Occipital lobe (tissue), 2 donors: ENCODE measurements around the gene IGF2. TPM values are rescaled to one million over a fixed set of nuclear protein-coding genes. Genes with fewer than 3 reads are reported as not detected.

Source experiments
- DNase-seq: peaks from one replicate; lab custom pipeline; 2025; lab: John Stamatoyannopoulos, UW
- total RNA-seq: library from RNA; depleted of rRNA; stranded (reverse); fragments of >200 nt; gene quantifications from one replicate; pipeline ENCODE4 v1.2.3, GENCODE V29; 2014

Gene IGF2
- total RNA-seq, 1 donor from 2014 or later: 25.6 TPM

DNA sequence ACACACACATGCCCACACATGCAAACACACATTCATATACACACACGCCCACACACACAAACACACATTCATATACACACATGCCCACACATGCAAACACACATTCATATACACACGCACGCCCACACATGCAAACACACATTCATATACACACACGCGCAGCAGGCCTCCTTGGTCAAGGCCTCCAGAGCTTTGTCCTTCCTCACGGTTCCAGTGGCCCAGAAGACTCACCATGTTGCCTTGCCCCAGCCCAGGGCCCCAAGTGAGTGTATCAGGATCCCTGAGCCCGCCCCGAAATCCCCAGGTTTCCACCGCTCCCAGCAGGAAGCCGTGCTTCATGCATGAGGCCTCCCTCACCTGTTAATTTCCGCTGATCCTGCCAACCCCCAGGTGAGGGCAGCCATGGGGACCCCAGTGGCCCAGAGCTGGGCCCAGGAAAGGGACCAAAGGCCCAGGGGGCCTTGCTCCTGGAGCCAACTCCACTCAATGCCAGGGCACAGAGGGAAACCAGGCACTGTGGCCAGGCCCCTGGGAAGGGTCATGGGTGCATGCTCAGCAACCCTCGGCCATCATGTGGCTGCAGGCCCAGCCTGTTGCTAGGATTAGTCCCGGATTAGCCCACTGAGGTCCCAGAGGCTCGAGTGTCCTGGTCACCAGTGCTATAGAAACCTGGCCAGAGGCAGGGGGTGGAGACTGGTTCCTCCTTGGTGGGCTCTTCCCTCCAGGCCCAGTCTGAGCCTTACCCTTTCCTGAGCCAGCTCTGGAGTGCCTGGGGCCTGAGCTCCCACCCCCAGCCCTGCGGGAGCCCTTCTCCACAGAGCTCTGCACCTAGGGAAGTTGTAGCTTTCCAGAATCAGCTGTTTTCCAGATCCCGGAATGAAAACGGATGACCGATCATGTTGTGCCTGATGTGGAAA, 34.4 kb downstream of the IGF2 start:
- no peak for DNase-seq

DNA sequence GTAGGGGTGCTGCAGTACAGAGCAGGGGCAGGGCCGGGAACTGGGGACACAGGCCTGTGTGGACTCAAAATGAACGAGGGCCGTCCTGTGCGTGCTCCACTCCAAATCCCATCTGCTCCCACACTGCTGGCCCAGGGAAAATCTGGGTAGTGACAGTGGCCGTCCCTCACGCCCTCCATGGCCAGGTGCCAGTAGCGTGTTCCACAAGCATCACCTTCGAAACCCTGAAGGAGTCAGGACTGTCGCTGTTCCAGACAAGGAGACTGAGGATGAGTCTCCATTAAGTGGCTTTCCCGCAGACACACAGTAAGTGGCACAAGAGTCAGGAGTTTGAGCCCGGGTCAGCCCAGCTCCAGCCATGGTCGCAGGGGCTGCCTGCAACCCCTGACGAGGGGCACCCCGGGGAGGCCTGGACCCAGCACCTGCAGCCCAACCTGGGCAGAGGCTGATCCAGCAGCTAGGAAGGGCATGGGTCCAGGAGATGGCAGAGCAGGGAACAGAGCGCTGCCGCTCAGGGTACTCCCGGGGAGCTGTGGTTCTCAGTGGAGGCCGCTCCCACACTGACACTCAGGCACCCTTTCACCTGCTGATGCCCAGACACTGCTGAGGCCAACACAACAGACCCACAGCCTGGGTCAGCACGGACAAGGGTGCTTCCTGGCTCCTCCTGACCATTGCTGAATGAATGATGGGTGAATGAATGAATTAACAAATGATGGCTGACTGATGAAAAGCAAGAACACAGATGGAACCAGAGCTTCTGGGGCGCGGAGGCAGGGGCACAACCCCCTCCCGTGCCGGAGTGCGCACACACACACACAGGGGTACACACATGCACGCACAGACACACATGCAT, 35.3 kb downstream of the IGF2 start:
- no peak for DNase-seq

DNA sequence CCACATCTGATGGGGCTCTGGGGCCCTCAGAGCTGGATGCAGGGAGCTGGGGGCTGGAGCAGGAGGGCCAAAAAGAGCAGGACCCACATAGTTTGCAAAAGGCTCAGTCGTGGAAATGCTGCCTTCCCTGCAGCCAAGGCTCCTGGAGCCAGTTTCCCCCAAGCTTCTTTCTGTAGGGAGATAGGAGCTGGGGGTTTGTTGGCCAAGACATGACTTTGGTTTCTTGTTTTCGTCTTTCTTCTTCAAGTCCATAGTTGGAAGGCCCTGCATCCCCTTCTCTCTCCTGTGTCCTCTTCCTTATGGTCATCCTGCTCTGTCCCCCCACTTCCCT, 36.3 kb downstream of the IGF2 start:
- DNase-seq: no peak

DNA sequence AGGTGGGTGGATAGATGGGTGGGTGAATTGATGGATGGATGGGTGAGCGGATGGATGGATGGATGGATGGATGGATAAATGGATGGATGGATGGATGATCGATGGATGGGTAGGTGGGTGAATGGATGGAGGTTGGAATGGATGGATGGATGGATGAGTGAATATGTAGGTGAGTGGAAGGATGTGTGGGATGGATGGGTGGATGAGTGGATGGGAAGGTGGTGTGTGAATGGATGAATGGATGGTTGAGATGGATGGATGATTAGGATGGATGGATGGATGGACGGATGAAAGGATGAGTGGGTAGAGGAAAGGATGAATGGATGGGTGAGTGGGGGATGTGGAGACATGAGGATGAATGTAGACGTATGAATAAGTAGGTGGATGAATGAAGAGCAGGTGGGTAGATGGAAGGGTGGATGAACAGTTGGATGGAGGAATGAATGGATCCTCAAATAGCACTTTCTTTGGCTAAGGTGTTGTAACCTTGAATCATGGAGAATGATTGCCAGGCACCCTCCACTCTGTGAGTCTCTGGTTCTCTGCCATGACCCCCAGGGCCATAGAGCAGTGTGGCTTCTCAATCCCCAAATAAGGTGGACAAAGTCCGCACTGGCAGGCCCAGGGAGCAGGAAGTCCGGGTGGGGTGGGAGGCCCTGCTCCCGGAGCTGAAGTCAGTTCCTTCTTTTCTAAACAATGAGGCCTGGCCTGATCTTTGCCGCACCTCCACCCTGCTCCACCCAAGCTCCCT, 36.9 kb downstream of the IGF2 start:
- DNase-seq: no peak

DNA sequence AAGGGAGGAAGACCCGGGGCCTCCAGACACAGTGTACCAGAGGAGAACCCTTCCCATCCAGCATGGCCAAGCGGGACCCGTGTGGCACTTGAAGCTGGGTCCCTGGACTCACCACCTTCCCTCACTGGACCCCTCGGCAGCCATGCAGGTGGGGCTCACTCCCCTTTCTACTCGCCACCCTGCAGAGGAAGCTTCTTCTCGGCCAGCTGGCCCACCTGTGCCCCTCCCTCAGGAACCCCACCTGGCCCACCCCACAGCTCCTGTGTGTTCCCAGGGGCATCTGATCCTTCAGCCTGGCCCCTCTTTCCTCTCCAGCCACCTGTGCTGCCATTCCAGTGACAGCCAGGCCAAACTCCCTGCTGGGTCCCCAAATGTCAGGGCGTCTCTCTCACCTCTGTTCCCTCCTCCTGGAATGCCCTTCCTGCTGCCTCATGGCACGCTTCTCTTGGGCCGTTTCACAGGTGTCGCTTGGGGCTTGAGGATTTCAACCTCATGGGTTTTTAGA, 38.0 kb downstream of the IGF2 start:
- DNase-seq: no peak

DNA sequence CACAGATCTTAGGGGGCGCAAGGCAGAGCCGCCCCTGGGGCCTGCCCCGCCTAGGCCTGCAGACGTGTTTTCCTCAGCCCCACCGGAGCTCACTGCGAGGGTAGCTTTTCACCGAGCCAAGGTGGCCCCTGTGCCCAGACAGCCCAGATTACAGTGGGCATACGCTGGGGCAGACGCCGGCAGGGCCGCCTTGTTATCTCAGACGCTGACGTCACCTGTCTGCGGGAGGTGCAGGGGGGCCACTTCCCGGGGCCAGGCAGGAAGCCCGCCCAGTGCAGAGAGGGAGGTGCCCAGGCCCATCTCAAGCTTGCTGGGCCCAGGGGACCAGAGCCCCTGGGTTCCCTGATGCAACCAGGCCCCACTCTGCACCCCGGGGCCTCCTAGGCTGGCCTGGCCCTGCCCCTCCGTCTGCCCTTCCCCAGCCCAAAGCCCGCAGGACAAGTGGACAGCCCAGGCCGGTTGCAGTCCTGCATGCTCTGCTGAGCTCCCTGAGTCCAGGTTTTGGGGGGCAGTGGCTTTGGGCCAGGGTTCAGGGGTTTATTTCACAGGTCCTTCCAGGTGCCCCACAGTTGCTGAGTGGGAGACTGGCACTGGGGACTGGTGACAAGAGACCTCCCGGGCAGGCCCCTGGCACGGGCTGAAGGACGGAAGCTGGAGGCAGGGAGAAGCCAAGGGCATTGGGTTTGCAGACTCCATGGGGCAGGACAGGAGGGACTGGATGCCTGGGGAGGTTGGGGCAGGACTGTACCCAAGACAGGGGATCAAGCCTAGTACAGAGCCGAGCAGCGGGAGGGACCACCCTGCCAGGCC, 38.6 kb downstream of the IGF2 start:
- no peak for DNase-seq

DNA sequence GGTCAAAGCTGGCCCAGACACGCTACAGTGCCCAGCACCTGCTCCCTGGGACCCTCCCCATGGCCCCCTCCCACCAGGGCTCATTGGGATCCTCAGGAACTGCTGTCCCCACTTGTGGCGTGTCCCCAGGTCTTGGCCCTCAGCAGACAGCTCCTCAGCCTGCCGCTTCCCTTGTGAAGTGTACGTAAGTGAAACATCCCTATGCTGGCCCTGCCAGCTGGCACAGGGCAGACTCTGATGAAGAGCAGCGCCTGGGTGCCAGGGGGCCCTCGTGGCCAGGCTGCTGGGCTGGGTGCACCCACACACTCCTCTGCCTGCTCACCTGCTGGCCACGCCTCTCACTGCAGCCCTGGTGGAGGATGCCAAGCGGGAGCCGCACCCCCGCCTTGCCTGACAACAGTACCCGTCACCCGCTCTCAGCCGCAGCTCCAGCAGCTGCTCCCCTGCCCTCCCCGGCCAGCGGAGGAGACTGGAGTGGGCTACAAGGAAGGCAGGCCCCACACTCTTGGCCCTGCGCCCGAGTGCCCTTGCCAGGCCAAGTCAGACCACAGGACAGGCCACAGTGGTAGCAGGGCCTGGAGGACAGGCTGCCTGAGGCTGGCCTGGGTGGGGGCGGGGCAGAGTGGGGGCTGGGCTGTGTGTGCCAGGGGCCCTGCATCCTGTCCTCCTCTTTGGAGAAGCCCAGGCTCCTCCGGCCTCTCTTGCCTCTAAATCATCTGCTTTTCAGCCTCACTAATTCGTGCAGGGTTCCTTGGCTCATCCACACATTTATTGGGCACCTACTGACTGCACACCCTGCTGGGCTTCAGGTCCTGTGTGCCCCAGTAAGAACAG, 39.5 kb downstream of the IGF2 start:
- no peak for DNase-seq

DNA sequence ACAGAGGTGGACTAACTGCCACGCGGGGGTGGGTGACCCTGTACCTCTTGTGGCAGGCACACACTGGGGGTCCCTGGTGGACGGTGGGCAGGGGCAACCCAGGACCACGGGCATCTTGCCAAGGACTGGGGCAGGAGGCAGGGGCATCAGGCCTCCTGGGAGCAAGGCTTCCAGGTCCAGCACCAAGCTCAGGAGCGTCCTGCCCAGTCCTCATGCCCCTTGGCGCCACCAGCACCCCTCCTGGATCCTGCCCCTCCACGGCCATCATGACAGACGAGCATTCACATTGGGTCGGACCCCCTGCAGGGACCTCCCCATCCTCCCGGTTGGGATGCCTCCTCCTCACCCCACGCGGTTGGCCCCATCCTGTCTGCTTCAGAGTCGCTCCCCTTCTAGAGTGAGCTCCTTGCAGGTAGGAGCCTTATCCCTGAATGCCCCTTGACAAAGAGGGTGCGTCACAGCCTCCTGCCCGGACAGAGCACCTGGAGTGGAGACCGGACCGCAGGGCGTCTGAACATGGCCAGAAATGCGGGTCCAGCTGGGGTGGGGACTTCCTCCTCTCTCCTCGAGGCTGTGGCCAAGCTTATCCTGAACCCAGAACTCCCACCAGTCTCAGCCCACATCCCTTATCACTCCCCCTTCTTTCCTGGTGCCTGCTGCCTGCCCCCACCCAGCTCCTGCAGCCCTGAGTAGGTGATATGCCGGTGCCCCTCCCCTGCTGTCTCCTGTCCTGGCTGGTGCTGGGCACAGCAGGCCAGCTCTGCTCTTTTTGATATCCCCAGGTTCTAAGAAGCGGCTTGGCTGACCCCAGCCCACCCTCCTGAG, 40.3 kb downstream of the IGF2 start:
- no peak for DNase-seq

DNA sequence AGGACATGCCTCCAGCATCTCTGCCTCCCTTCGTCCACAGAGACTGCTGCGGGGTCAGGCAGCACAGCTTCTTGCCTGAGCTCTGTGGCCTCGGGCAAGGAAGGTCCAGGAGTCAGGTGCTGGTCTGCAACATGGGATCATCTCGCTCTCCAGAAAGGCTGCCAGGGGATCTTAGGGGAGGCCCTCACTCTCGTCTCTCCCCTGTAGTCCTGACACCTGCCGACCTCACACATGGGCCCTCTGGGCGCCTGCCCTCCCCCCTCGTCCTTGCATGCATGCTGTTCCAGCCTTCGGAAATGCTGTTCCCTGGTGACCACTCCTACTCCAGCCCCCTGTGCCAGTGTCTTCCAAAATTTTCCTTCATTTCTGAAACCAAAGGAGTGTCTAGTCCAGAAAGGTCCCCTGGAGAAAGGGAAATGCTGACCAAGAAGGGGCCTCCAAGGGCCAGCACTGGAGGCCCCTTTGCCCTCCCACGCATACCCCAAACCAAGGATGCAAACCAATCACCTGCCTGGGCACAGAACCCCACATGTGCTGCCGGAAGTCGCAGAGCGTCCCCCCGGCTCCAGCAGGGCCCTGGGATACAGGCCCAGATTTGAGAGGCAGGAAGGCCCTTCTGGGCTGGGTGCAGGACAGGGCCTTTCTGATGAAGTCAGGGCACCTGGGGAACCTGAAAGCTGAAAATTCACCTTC, 41.0 kb downstream of the IGF2 start:
- no peak for DNase-seq

DNA sequence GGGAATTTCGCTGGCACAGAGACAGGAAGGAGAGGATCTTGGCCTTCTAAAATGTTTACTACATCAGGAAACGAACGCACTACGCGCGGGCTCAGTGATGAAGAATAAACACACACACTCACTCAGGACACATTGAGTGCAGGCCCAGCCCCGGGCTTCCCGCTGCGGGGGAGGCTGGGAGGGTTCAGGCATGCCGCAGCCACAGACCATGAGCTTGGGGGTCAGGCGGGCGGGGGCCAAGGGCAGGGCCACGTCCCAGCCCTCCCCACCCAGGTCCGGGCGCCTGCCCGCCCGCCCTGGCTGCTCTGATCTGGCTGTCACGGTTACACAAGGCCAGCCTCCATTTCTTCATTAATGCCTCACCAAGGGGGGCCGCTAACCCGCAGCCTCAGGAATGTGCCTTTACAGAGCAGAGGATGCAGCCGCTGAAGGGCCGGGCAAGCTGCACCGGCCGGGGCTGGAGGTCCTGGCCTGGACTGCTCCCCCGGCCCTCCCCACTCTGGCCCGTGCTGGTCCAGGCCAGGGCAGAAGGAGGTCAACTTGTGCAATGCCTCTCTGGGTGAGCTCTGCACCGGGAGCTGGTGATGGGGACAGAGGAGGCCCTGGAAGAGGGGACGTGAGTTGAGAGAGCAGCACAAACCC, 41.7 kb downstream of the IGF2 start:
- no peak for DNase-seq

DNA sequence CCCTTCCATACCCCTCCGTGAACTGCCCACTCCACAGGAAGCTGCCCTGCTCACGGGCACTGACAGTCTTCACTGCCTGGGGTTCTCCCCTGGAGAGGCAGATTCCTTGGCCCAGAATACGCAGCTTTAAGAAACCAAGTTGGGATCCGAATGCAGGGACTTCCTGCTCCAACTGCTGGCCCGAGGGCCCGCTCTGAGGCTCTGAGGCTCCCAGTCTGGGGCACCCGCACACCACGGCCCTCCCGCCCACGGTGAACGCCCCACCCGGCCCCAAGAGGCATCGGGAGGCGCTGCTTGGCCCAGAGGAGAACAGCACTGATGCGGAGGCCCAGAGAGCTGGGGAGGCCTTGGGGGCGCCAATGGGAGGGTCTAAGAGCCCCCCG, 42.3 kb downstream of the IGF2 start:
- no peak for DNase-seq

DNA sequence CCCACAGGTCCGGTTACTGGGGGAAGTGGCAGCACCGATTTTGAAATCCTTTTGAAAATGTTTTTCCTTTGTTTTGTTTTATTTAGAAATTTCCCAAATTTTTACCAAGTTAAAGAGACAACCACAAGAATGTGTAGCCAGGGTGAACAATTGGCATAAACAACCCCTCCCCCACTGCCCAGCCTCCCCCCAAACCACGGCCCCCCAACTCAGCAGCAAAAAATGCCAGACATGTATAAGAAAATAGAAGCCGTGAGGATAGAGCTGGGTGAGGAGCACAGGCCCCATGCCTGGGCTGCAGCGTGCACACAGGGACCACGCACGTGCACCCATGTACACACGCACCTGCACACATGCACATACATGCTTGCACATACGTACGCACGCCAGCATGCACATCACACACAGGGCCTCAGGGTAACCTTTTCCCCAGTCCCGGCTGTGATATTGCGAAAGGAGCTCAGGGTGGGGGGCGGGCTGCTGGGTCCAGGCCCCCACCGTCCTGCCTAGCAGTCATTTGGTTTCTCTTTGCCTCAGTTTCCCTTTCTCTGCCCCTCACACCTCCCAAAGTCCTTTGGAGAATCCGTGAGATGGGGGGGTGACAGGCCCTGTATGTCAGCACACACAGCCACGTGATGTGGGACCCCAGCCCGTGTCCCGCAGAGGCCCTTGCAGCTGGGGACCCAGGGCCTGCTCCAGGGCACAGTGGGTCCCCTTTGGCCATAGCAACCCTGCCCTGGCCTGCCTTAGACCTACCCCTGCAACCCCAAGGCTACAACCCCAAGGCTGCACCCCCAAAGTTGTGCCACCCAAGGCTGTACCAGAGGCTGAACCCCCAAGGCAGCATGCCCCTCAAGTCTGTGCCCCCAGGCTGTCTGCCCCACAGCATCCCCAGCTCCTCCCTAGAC, 42.9 kb downstream of the IGF2 start:
- no peak for DNase-seq

DNA sequence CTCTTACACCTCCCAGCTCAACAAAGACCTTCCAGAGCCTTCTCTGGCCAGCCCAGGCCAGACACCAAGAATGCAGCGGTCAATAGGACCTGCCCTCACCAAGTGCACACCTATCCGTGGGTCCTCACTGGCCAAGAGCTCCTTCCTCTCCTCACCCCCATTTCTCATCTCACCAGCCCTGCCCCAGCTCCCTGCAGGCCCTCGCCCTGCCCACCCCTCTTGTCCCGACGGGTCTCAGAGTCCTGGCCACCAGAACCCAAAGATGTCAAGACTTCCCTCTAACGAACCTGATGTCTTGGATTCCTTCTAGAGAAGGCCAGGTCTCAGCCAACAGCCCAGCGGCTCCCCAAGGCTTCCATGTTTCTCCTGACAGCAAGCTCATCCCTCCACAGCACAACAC, 43.6 kb downstream of the IGF2 start:
- DNase-seq: no peak

DNA sequence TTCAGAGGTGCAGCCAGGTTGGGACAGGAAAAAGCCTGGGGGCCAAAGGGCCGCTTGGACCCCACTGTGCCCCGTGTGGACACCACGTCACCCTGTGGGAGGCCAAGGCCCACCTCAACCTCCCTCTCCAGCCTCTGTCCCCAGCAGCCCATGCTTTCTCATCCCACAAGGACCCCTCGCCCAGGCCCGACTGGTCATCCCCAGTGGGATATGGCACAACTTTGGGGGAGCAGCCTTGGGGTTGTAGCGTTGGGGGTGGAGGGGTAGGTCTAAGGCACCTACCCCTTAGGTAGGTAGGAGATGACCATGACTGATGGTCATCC, 44.0 kb downstream of the IGF2 start:
- no peak for DNase-seq

DNA sequence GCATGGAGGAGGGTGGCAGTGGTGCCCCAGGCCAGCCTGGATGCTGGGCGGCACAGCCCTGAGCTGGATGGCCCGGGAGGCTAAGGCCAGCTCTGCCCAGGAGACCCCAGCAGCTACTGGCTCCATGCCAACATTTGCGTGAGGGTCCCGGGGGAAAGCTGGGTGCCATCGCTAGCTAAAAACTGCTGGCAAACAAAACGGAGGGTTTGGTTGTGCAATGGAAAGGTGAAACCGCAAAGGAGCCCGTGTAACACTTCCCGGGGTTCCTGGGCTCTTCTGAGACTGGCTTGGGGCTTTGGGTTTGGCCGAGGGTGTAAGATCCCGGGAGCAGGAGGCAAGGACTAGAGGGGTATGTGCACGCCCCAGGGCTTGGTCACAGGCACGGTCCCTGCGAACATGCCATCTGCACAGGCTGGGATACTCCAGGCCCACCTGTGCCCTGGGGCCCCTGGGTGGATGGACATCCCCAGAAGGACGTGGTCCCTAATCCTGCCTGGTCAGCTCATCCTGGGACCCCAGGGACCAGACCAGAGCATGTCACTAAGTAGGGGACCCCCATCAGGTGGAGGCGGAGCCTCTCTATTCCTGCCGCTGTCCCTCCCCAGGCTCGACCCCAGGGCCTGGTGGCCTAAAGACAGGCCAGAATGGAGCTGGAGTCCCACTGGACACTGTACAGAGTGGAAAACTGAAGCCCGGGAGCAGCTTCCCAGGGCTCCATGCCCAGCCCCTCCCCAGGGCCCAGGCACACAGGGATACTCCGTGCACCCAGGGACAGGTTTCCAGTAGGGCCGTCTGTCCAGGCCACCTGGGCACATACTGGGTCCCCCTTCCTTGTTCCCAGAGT, 44.6 kb downstream of the IGF2 start:
- DNase-seq: no peak
